Measurements from ENCODE around the gene AMOTL2.

DNA sequence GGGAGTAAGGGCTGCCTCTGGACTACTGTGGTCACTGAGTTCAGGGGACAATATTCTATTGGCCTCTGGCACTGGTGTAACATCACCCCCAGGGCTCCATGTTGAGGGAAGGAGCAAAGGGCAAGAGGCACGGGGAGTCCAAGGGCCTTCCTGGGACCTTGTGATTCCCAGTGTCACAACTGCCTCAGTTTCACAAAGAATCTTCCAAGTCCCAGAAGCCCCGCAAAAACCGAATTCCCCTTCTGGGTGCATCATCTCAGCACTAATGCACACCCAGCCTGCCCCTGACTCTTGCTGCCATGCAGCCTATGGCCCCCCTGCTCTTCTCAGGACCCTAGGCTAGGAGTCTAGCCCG, 5.5 kb downstream of the AMOTL2 start:
- TF ChIP-seq CTCF (IDR thresholded peaks at IDR 0.05) (no peak), POLR2A (IDR thresholded peaks at IDR 0.05) (no peak)
